Transverse colon (tissue), 4 donors: Measurements from ENCODE around the gene CIAO2A.

Source experiments
- POLR2AphosphoS5 ChIP-seq, 3 donors: sonication (generic); formaldehyde crosslinking; IDR thresholded peaks; one replicate each; pipeline ENCODE4 v1.6.1; 2016; ENCODE audit warnings: antibody characterized with exemption in 3 of 3
- TF ChIP-seq, protein P1 (sequence below), 5 experiments: fragments of 200-600 bp in 3 of 5; fragments of 450-650 bp in 2 of 5; sonication (generic) in 3 of 5; IDR thresholded peaks; 1 replicate in 2 of 5; 2 replicates in 3 of 5; pipeline ENCODE4 v1.5.1; 2016 to 2017; ENCODE audit warnings: antibody characterized with exemption in 5 of 5, inconsistent platforms in 3 of 5, mild to moderate bottlenecking in 2 of 5, moderate library complexity in 1 of 5

DNA sequence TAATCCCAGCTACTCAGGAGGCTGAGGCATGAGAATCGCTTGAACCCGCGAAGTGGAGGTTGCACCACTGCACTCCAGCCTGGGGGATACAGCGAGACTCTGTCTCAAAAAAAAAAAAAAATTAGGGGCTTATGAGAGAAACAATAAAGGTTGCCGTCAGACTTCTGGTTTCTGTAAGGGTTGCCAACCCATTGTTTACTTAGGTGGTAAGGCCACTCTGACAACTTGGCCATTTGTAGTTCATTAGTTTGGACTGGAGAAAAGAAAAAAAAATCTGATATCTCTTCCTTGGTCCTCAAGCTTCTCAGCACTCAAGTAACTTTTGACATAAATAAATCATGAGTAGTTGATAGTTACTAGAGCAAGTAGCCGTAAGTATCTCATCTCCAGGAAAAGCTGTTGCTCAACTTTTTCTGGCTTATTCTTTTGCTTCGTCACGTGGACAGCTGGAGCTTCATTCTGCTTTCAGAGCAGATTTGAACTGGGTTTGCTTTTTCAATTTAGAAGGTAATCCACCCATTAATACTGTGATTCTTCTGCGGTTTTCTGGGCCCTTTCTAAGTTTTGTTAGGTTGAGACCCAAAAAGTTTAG is 11.6 kb upstream of the CIAO2A start:
- TF ChIP-seq, protein P1, sequence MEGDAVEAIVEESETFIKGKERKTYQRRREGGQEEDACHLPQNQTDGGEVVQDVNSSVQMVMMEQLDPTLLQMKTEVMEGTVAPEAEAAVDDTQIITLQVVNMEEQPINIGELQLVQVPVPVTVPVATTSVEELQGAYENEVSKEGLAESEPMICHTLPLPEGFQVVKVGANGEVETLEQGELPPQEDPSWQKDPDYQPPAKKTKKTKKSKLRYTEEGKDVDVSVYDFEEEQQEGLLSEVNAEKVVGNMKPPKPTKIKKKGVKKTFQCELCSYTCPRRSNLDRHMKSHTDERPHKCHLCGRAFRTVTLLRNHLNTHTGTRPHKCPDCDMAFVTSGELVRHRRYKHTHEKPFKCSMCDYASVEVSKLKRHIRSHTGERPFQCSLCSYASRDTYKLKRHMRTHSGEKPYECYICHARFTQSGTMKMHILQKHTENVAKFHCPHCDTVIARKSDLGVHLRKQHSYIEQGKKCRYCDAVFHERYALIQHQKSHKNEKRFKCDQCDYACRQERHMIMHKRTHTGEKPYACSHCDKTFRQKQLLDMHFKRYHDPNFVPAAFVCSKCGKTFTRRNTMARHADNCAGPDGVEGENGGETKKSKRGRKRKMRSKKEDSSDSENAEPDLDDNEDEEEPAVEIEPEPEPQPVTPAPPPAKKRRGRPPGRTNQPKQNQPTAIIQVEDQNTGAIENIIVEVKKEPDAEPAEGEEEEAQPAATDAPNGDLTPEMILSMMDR (IDR thresholded peaks at IDR 0.05): no peak
- peak in 2 of 3 donors; percentile 24 to 49 for TF ChIP-seq POLR2AphosphoS5 (IDR thresholded peaks at IDR 0.05)
